SK-N-SH (cell line): ENCODE data around the gene MMS22L. TPM values are rescaled to one million over a fixed set of nuclear protein-coding genes. Genes with fewer than 3 reads are reported as not detected.

ENCODE experiments used
- CTCF ChIA-PET: fragments of 300-600, 350-600 bp; formaldehyde crosslinking; extraction: SDS; loops from one replicate; lab custom pipeline; 2021; lab: Yijun Ruan, JAX
- POLR2A ChIA-PET: fragments of 350-600 bp; sonication (Branson Sonifier 250); formaldehyde crosslinking; extraction: SDS; loops from one replicate; lab custom pipeline; 2020; ENCODE audit warnings: antibody characterized with exemption, inconsistent platforms; lab: Yijun Ruan, JAX
- DNase-seq: peaks from one replicate; pipeline ENCODE4 v3.0.0; 2012
- H2AFZ ChIP-seq: fragments of 200-600 bp; sonication (generic); 2 replicates; pipeline ENCODE4 v1.8.1; 2016; ENCODE audit warnings: antibody characterized with exemption, mild to moderate bottlenecking, low read depth
- H3F3A ChIP-seq: fragments of 200-600 bp; sonication (generic); replicated peaks from 2 replicates; pipeline ENCODE3; 2016; ENCODE audit warnings: antibody characterized with exemption, mild to moderate bottlenecking; ENCODE audit not compliant: insufficient read depth
- H3K27ac ChIP-seq, 2 experiments: fragments of 200-500 bp in 1 of 2; fragments of 200-600 bp in 1 of 2; sonication (Bioruptor generic) in 1 of 2; sonication (generic), shearing (Covaris generic) in 1 of 2; 2 replicates each; pipeline versions ENCODE4 v1.5.1 to v1.6.1; 2014 to 2016; ENCODE audit warnings: low read depth in 2 of 2, inconsistent platforms in 1 of 2, low read length in 1 of 2, mild to moderate bottlenecking in 1 of 2, mixed read lengths in 1 of 2
- H3K27me3 ChIP-seq: fragments of 200-600 bp; sonication (generic), shearing (Covaris generic); 2 replicates; pipeline ENCODE4 v1.6.1; 2016; ENCODE audit warnings: mixed run types; ENCODE audit not compliant: insufficient read depth
- H3K36me3 ChIP-seq, 2 experiments: fragments of 200-500 bp in 1 of 2; fragments of 200-600 bp in 1 of 2; sonication (Bioruptor generic) in 1 of 2; sonication (generic) in 1 of 2; replicated peaks in 1 of 2; 2 replicates each; pipeline versions ENCODE3 to v1.5.1; 2014 to 2016; ENCODE audit warnings: low read length in 1 of 2, mild to moderate bottlenecking in 1 of 2; ENCODE audit not compliant: insufficient read depth in 2 of 2, control insufficient read depth in 1 of 2
- H3K4me1 ChIP-seq, 2 experiments: fragments of 200-500 bp in 1 of 2; fragments of 200-600 bp in 1 of 2; sonication (Bioruptor generic) in 1 of 2; sonication (generic), shearing (Covaris generic) in 1 of 2; 2 replicates each; pipeline versions ENCODE4 v1.5.1 to v1.6.1; 2014 to 2016; ENCODE audit warnings: low read depth in 1 of 2, low read length in 1 of 2, mixed run types in 1 of 2; ENCODE audit not compliant: insufficient read depth in 2 of 2, control insufficient read depth in 1 of 2
- H3K4me2 ChIP-seq: fragments of 200-600 bp; sonication (generic), shearing (Covaris generic); 2 replicates; pipeline ENCODE4 v1.6.1; 2017; ENCODE audit warnings: mixed run types
- H3K4me3 ChIP-seq, 2 experiments: fragments of 200-500 bp in 1 of 2; fragments of 200-600 bp in 1 of 2; sonication (Bioruptor generic) in 1 of 2; sonication (generic), shearing (Covaris generic) in 1 of 2; 2 replicates each; pipeline versions ENCODE4 v1.5.1 to v1.8.1; 2014 to 2016; ENCODE audit warnings: low read depth in 2 of 2, inconsistent platforms in 1 of 2, low read length in 1 of 2, mild to moderate bottlenecking in 1 of 2, mixed read lengths in 1 of 2, moderate library complexity in 1 of 2
- H3K79me2 ChIP-seq: fragments of 200-600 bp; sonication (generic); 2 replicates; pipeline ENCODE4 v1.8.1; 2017; ENCODE audit warnings: mild to moderate bottlenecking; ENCODE audit not compliant: insufficient read depth
- H3K9ac ChIP-seq: fragments of 200-600 bp; sonication (generic); 2 replicates; pipeline ENCODE4 v1.6.1; 2017; ENCODE audit warnings: mixed run types
- H3K9me2 ChIP-seq: fragments of 200-600 bp; sonication (generic); 2 replicates; pipeline ENCODE4 v1.6.1; 2017; ENCODE audit warnings: mixed run types
- H3K9me3 ChIP-seq: fragments of 200-600 bp; sonication (generic); 2 replicates; pipeline ENCODE4 v1.6.1; 2017; ENCODE audit warnings: mixed run types, mild to moderate bottlenecking, moderate library complexity
- H4K20me1 ChIP-seq: fragments of 200-600 bp; sonication (generic); 2 replicates; pipeline ENCODE4 v1.6.1; 2017; ENCODE audit warnings: mild to moderate bottlenecking, mixed run types; ENCODE audit not compliant: insufficient read depth
- CHD2 ChIP-seq: fragments of 150-350 bp; IDR thresholded peaks from 2 replicates; pipeline ENCODE4 v1.6.1; 2018; ENCODE audit warnings: low read length; ENCODE audit not compliant: partially characterized antibody
- ELF1 ChIP-seq: IDR thresholded peaks from 2 replicates; pipeline ENCODE4 v1.4.0; 2012
- EP300 ChIP-seq, 2 experiments: IDR thresholded peaks; 2 replicates each; pipeline versions ENCODE4 v1.4.0 to v1.6.1; 2012; ENCODE audit warnings: borderline replicate concordance in 1 of 2, low read depth in 1 of 2, low read length in 1 of 2
- FOXJ3 ChIP-seq: sonication (generic); formaldehyde crosslinking; IDR thresholded peaks from 2 replicates; pipeline ENCODE4 v1.5.1; 2020; ENCODE audit warnings: mild to moderate bottlenecking, missing genetic modification reagents
- FOXM1 ChIP-seq: IDR thresholded peaks from 2 replicates; pipeline ENCODE4 v1.4.0; 2012; ENCODE audit warnings: low read depth, mild to moderate bottlenecking
- JUND ChIP-seq: IDR thresholded peaks from 2 replicates; pipeline ENCODE4 v1.4.0; 2012
- MEF2A ChIP-seq: IDR thresholded peaks from 2 replicates; pipeline ENCODE4 v1.4.0; 2012; ENCODE audit warnings: low read depth, borderline replicate concordance
- NFIC ChIP-seq: IDR thresholded peaks from 2 replicates; pipeline ENCODE4 v1.4.0; 2012; ENCODE audit warnings: borderline replicate concordance
- POLR2AphosphoS5 ChIP-seq: IDR thresholded peaks from 2 replicates; pipeline ENCODE4 v1.6.1; 2012; ENCODE audit warnings: low read depth, low read length
- RAD21 ChIP-seq: IDR thresholded peaks from 2 replicates; pipeline ENCODE4 v1.6.1; 2012; ENCODE audit warnings: mild to moderate bottlenecking, low read length
- RCOR1 ChIP-seq: fragments of 150-350 bp; IDR thresholded peaks from 2 replicates; pipeline ENCODE4 v1.6.1; 2017; ENCODE audit warnings: antibody characterized with exemption, low read length
- RFX5 ChIP-seq: IDR thresholded peaks from 2 replicates; pipeline ENCODE4 v1.6.1; 2012; ENCODE audit warnings: mild to moderate bottlenecking, improper control_type of control experiment, low read length
- SIN3A ChIP-seq: IDR thresholded peaks from 2 replicates; pipeline ENCODE4 v1.6.1; 2012; ENCODE audit warnings: low read depth, mild to moderate bottlenecking, low read length, moderate library complexity, borderline replicate concordance
- SMC3 ChIP-seq: IDR thresholded peaks from 2 replicates; pipeline ENCODE4 v1.6.1; 2012; ENCODE audit warnings: low read depth, low read length, improper control_type of control experiment
- TAF1 ChIP-seq: IDR thresholded peaks from 2 replicates; pipeline ENCODE4 v1.6.1; 2012; ENCODE audit warnings: low read depth, mild to moderate bottlenecking, low read length, moderate library complexity, borderline replicate concordance
- TCF12 ChIP-seq: IDR thresholded peaks from 2 replicates; pipeline ENCODE4 v1.4.0; 2012
- WGBS: methylation state at CpG from one replicate; pipeline ENCODE4 v1.1.6; 2017; ENCODE audit warnings: low lambda C conversion rate; 5-methylcytosine and 5-hydroxymethylcytosine counted together
- polyA plus RNA-seq, 3 experiments: library from polyadenylated mRNA; depleted of rRNA; stranded (reverse); fragments of >200 nt; gene quantifications; 2 replicates each; pipeline ENCODE4 v1.2.3, GENCODE V29; 2012
- TF ChIP-seq, protein P1 (sequence below): IDR thresholded peaks from 2 replicates; pipeline ENCODE4 v1.4.0; 2012; ENCODE audit warnings: low read depth, borderline replicate concordance
- TF ChIP-seq, protein P2 (sequence below): fragments of 200-600 bp; sonication (generic); IDR thresholded peaks from 2 replicates; pipeline ENCODE4 v1.6.1; 2017; ENCODE audit warnings: antibody characterized with exemption, mild to moderate bottlenecking, moderate library complexity
- TF ChIP-seq, protein P3 (sequence below): IDR thresholded peaks from 2 replicates; pipeline ENCODE4 v1.4.0; 2012; ENCODE audit warnings: low read depth
- TF ChIP-seq, protein P4 (sequence below): fragments of 150-350 bp; IDR thresholded peaks from 2 replicates; pipeline ENCODE4 v1.6.1; 2016; ENCODE audit warnings: mild to moderate bottlenecking, low read depth, low read length
- TF ChIP-seq, protein P5 (sequence below): IDR thresholded peaks from 2 replicates; pipeline ENCODE4 v1.4.0; 2012; ENCODE audit warnings: low read depth, borderline replicate concordance

The MMS22L gene
- polyA plus RNA-seq, 1 of the 3 experiments (the other 2 are of a cell fraction): 4.3 TPM

DNA sequence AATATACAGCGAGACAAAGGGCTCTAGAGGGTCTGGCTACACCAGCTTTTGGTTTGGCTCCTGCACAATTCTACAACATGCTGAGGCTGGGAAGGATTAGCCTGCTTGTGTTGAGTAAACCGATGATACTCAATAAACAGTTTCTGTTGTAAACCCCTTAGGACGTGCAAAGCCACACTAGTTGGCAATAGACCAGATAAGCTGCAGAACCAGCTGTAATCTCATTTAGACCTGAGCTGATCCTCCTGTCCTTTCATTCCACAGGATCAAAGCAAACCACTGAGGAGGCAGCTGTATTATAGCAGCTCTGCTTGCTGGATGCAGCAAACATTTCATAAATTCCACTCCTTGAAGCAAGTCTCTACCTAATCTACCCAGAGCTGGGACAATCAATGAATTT is 79.7 kb downstream of the MMS22L start:
- CTCF ChIA-PET: interaction anchor here (8.9 to 14.4 kb wide), 2 partner anchors 12 to 16 kb away, joined by 63 to 115 read pairs; no protein-coding TSS in a partner anchor
- DNase-seq: peak; percentile 39
- Histone ChIP-seq H3K36me3 (peaks cover 0 to 8% of the 10 kb centered on the region in 2 experiments), H3K27me3 (no peaks in the 10 kb centered on the region), H3F3A (peaks cover 4% of the 10 kb centered on the region), H4K20me1 (no peaks in the 10 kb centered on the region), H3K9me3 (no peaks in the 10 kb centered on the region), H3K27ac (peak overlapping the region in 1 of 2 experiments; percentile 43; a peak in 2 of 4 replicates), H3K4me1 (peaks cover 8 to 24% of the 10 kb centered on the region in 2 experiments; a peak in 3 of 4 replicates), H3K4me2 (no peak overlapping the region), H3K79me2 (peaks cover 4% of the 10 kb centered on the region; the same call in 1 of the 2 replicates), H3K4me3 (no peak overlapping the region), H2AFZ (no peak overlapping the region), H3K9me2 (no peaks in the 10 kb centered on the region), H3K9ac (no peak overlapping the region)
- POLR2A ChIA-PET: interaction anchor here (0.9 kb wide), 1 partner anchor 12 kb away, joined by 3 read pairs; no protein-coding TSS in a partner anchor
- TF ChIP-seq FOXJ3 (CRISPR knock-in tag) (no peak), RCOR1 (peak; percentile 64; the same call in 1 of the 2 replicates), EP300 (IDR thresholded peaks at IDR 0.05; ENCODE audit: borderline replicate concordance in 1 of 2, low read depth in 1 of 2, low read length in 1 of 2) (peak in 1 of 2 experiments; percentile 27; a peak in 1 of 4 replicates), SIN3A (no peak), JUND (no peak)
- WGBS: 57% methylated on average over 3 of the region's 3 CpGs

DNA sequence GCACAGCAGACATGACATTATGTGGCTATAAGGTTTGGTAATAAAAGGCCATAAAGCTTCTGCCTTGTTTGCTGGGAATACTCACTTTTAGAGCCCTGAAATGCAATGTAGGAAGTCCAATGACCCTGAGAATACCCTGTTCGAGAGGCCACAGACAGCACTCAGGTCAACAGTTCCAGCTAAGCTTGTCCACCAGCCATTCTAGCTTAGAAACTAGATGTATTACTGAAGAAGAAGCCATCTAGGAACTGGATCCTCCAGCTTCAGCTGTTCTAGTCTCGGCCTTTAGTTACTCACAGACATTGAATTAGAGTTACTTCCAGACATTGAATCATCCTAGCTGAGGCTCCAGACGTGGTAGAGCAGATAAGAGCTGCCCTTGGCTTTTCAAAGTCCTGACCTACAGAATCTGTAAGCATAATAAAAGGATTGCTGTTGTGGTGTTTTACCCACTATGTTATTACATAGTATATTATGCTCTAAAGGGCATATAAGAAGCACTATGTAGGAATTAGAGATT is 84.9 kb downstream of the MMS22L start:
- Histone ChIP-seq H3K9me3 (no peaks in the 10 kb centered on the region), H3K36me3 (peaks cover 0 to 12% of the 10 kb centered on the region in 2 experiments), H4K20me1 (no peaks in the 10 kb centered on the region), H3K9ac (no peak overlapping the region), H3K4me2 (no peak overlapping the region), H3K27ac (no peak overlapping the region), H3K9me2 (no peaks in the 10 kb centered on the region), H3F3A (peaks cover 11% of the 10 kb centered on the region), H3K4me3 (no peak overlapping the region), H2AFZ (no peak overlapping the region), H3K4me1 (peaks cover 0 to 3% of the 10 kb centered on the region in 2 experiments; a peak in 3 of 4 replicates), H3K79me2 (peaks cover 4% of the 10 kb centered on the region; the same call in 1 of the 2 replicates), H3K27me3 (no peaks in the 10 kb centered on the region)
- POLR2A ChIA-PET: no interaction called here
- TF ChIP-seq FOXJ3 (CRISPR knock-in tag): no peak
- no peak for TF ChIP-seq FOXM1
- TF ChIP-seq MEF2A: no peak
- no peak for TF ChIP-seq CHD2
- TF ChIP-seq RAD21: no peak
- TF ChIP-seq, protein P1, sequence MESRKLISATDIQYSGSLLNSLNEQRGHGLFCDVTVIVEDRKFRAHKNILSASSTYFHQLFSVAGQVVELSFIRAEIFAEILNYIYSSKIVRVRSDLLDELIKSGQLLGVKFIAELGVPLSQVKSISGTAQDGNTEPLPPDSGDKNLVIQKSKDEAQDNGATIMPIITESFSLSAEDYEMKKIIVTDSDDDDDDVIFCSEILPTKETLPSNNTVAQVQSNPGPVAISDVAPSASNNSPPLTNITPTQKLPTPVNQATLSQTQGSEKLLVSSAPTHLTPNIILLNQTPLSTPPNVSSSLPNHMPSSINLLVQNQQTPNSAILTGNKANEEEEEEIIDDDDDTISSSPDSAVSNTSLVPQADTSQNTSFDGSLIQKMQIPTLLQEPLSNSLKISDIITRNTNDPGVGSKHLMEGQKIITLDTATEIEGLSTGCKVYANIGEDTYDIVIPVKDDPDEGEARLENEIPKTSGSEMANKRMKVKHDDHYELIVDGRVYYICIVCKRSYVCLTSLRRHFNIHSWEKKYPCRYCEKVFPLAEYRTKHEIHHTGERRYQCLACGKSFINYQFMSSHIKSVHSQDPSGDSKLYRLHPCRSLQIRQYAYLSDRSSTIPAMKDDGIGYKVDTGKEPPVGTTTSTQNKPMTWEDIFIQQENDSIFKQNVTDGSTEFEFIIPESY: no peak
- TF ChIP-seq TCF12: no peak
- no peak for TF ChIP-seq NFIC
- TF ChIP-seq, protein P2, sequence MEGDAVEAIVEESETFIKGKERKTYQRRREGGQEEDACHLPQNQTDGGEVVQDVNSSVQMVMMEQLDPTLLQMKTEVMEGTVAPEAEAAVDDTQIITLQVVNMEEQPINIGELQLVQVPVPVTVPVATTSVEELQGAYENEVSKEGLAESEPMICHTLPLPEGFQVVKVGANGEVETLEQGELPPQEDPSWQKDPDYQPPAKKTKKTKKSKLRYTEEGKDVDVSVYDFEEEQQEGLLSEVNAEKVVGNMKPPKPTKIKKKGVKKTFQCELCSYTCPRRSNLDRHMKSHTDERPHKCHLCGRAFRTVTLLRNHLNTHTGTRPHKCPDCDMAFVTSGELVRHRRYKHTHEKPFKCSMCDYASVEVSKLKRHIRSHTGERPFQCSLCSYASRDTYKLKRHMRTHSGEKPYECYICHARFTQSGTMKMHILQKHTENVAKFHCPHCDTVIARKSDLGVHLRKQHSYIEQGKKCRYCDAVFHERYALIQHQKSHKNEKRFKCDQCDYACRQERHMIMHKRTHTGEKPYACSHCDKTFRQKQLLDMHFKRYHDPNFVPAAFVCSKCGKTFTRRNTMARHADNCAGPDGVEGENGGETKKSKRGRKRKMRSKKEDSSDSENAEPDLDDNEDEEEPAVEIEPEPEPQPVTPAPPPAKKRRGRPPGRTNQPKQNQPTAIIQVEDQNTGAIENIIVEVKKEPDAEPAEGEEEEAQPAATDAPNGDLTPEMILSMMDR: no peak
- no peak for TF ChIP-seq SMC3
- no peak for TF ChIP-seq RFX5
- TF ChIP-seq, protein P3, sequence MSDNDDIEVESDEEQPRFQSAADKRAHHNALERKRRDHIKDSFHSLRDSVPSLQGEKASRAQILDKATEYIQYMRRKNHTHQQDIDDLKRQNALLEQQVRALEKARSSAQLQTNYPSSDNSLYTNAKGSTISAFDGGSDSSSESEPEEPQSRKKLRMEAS: no peak
- TF ChIP-seq, protein P4, sequence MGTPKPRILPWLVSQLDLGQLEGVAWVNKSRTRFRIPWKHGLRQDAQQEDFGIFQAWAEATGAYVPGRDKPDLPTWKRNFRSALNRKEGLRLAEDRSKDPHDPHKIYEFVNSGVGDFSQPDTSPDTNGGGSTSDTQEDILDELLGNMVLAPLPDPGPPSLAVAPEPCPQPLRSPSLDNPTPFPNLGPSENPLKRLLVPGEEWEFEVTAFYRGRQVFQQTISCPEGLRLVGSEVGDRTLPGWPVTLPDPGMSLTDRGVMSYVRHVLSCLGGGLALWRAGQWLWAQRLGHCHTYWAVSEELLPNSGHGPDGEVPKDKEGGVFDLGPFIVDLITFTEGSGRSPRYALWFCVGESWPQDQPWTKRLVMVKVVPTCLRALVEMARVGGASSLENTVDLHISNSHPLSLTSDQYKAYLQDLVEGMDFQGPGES: no peak
- no peak for TF ChIP-seq TAF1
- TF ChIP-seq, protein P5, sequence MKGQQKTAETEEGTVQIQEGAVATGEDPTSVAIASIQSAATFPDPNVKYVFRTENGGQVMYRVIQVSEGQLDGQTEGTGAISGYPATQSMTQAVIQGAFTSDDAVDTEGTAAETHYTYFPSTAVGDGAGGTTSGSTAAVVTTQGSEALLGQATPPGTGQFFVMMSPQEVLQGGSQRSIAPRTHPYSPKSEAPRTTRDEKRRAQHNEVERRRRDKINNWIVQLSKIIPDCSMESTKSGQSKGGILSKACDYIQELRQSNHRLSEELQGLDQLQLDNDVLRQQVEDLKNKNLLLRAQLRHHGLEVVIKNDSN: no peak
- no peak for TF ChIP-seq EP300 (IDR thresholded peaks at IDR 0.05; ENCODE audit: borderline replicate concordance in 1 of 2, low read depth in 1 of 2, low read length in 1 of 2)
- TF ChIP-seq POLR2AphosphoS5: no peak
- no peak for TF ChIP-seq ELF1
- CTCF ChIA-PET: interaction anchor here (1.3 to 14.4 kb wide), 3 partner anchors 11 to 17 kb away, joined by 3 to 115 read pairs (median 63); no protein-coding TSS in a partner anchor
- DNase-seq: no peak
- 82% methylated on average over 3 of the region's 3 CpGs for WGBS
